ENCODE data around the gene HMGB2. TPM values are rescaled to one million over a fixed set of nuclear protein-coding genes. Genes with fewer than 3 reads are reported as not detected.

HMGB2 gene
- total and polyA plus RNA-seq, 2 of the 8 experiments (the other 6 are each of a cell fraction or from before 2014, with no cell fraction given), result 54.7 to 218 TPM

- H2AFZ ChIP-seq (ENCODE audit: low read length), result no peak overlapping the region
- POLR2A ChIA-PET (ENCODE audit: partially characterized antibody), result interaction anchor here (1.3 to 6.5 kb wide), 2 partner anchors 10 to 12 kb away, joined by 5 to 48 read pairs; partner anchors contain the start of gene HMGB2
- DNase-seq (ENCODE audit: low read depth in 1 of 2, low spot score in 2 of 2) (no peak), FAIRE-seq (no peak)
- no peak overlapping the region for H2BK20ac ChIP-seq (ENCODE audit: low read length)
- no peaks in the 10 kb centered on the region for H3K79me2 ChIP-seq (ENCODE audit: control insufficient read depth in 1 of 2, insufficient read depth in 2 of 2, low read length in 2 of 2)
- H4K5ac ChIP-seq (ENCODE audit: insufficient read length, low read depth, low read length), result no peak overlapping the region
- no peaks in the 10 kb centered on the region for H4K20me1 ChIP-seq (replicated peaks in 1 of 2; ENCODE audit: control insufficient read depth in 1 of 2, insufficient read depth in 2 of 2, low read length in 2 of 2)
- CTCF ChIA-PET (ENCODE audit: partially characterized antibody), result interaction anchor here (0.9 to 2.7 kb wide), 12 partner anchors 9 to 333 kb away, joined by 3 to 16 read pairs (median 6); no protein-coding TSS in a partner anchor
- H3K79me1 ChIP-seq (ENCODE audit: low read depth, low read length), result no peaks in the 10 kb centered on the region
- no peak for TF ChIP-seq TAF7 (optimal IDR thresholded peaks at IDR 0.05; ENCODE audit: borderline replicate concordance, low read depth, low read length)
- TF ChIP-seq PHF8 (conservative IDR thresholded peaks at IDR 0.05; ENCODE audit: low read depth, low read length), result no peak
- TF ChIP-seq POU5F1 (IDR thresholded peaks at IDR 0.05; ENCODE audit: low read depth, low read length), result no peak
- TF ChIP-seq MAX (IDR thresholded peaks at IDR 0.05), result no peak
- no peak for TF ChIP-seq CHD2 (IDR thresholded peaks at IDR 0.05; ENCODE audit: low read length)
- no peak for TF ChIP-seq POLR2AphosphoS5 (IDR thresholded peaks at IDR 0.05; ENCODE audit: low read depth, low read length)
- TF ChIP-seq, protein P1, sequence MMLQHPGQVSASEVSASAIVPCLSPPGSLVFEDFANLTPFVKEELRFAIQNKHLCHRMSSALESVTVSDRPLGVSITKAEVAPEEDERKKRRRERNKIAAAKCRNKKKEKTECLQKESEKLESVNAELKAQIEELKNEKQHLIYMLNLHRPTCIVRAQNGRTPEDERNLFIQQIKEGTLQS (IDR thresholded peaks at IDR 0.05; ENCODE audit: insufficient read depth, low read depth, low read length), result no peak
- no peak for TF ChIP-seq TEAD4 (IDR thresholded peaks at IDR 0.05; ENCODE audit: low read depth, low read length)
- no peak for TF ChIP-seq CBX5 (IDR thresholded peaks at IDR 0.05; ENCODE audit: low read depth, low read length)
- no peak for TF ChIP-seq YY1 (IDR thresholded peaks at IDR 0.05; ENCODE audit: low read depth, low read length)
- TF ChIP-seq KDM1A (IDR thresholded peaks at IDR 0.05; ENCODE audit: borderline replicate concordance, low read length), result no peak
- TF ChIP-seq SUZ12 (IDR thresholded peaks at IDR 0.05; ENCODE audit: low read length), result no peak
- no peak for TF ChIP-seq SIN3A (conservative IDR thresholded peaks at IDR 0.05 in 1 of 2, IDR thresholded peaks at IDR 0.05 in 1 of 2; ENCODE audit: low read depth in 1 of 2, low read length in 2 of 2)
- H3K9ac ChIP-seq (replicated peaks in 1 of 4; ENCODE audit: extremely low read depth in 1 of 4, low read depth in 3 of 4, low read length in 3 of 4), result no peak overlapping the region
- no peak overlapping the region for H2BK12ac ChIP-seq (ENCODE audit: low read depth, low read length)
- H2BK120ac ChIP-seq (replicated peaks; ENCODE audit: low read depth, low read length), result no peak overlapping the region
- H3K27ac ChIP-seq (ENCODE audit: low read depth, low read length), result no peak overlapping the region
- H3K4me2 ChIP-seq (ENCODE audit: insufficient read depth in 1 of 2, low read depth in 2 of 2, low read length in 2 of 2), result no peak overlapping the region
- H3K4me1 ChIP-seq (replicated peaks in 1 of 4; ENCODE audit: control insufficient read depth in 3 of 4, insufficient read depth in 4 of 4, low read length in 3 of 4), result peaks cover 0 to 9% (median 3%) of the 10 kb centered on the region in 4 experiments; a peak in 3 of 7 replicates
- no peak overlapping the region for H4K8ac ChIP-seq (ENCODE audit: extremely low read depth, insufficient read depth, low read length)
- WGBS, 2 experiments (ENCODE audit: extremely low coverage in 1 of 2, insufficient coverage in 1 of 2, insufficient read length in 1 of 2, insufficient replicate concordance in 2 of 2, low coverage in 1 of 2, low lambda C conversion rate in 2 of 2, missing lambda C conversion rate in 1 of 2), result 82% methylated on average over 2 of the region's 2 CpGs; no CpG with 5 or more reads in 1 of the 2 experiments
- H2BK15ac ChIP-seq (ENCODE audit: low read length), result no peak overlapping the region
- H3K4ac ChIP-seq (replicated peaks; ENCODE audit: insufficient read length, low read depth, low read length), result no peak overlapping the region
- no peak overlapping the region for H3K14ac ChIP-seq (ENCODE audit: insufficient read length)
- H3K4me3 ChIP-seq (ENCODE audit: extremely low read depth in 1 of 4, insufficient read depth in 2 of 4, low read depth in 3 of 4, low read length in 4 of 4), result no peak overlapping the region
- H3K27me3 ChIP-seq (replicated peaks in 1 of 4; ENCODE audit: control insufficient read depth in 3 of 4, extremely low read depth in 1 of 4, insufficient read depth in 3 of 4, low read length in 3 of 4), result no peaks in the 10 kb centered on the region
- H3K23me2 ChIP-seq (ENCODE audit: low read depth, low read length), result no peaks in the 10 kb centered on the region
- no peak overlapping the region for H3K56ac ChIP-seq (replicated peaks; ENCODE audit: insufficient read length, low read depth, low read length)
- no peak overlapping the region for H2AK5ac ChIP-seq (ENCODE audit: low read depth, low read length)
- H3K9me3 ChIP-seq (ENCODE audit: insufficient read depth in 2 of 2, low read depth in 1 of 2, low read length in 1 of 2), result no peaks in the 10 kb centered on the region
- H3K23ac ChIP-seq (ENCODE audit: insufficient read length), result no peak overlapping the region
- no peaks in the 10 kb centered on the region for H3K36me3 ChIP-seq (ENCODE audit: control insufficient read depth in 2 of 4, insufficient read depth in 4 of 4, low read length in 3 of 4)
- H2BK5ac ChIP-seq (ENCODE audit: low read depth, low read length), result no peak overlapping the region
- no peak overlapping the region for H4K91ac ChIP-seq (replicated peaks; ENCODE audit: insufficient read length, low read length)
- H3K18ac ChIP-seq (ENCODE audit: extremely low read depth, low read length), result no peak overlapping the region
Measured at GRCh38 chr4:173346074-173346473, 11.9 kb upstream of the HMGB2 start.
